MCF 10A (cell line): Measurements from ENCODE around the gene EID2B. TPM values are rescaled to one million over a fixed set of nuclear protein-coding genes. Genes with fewer than 3 reads are reported as not detected.

Source experiments
- BruUV-seq: library from RNA; stranded (reverse); fragments of 400-500 nt; replicated peaks from 2 replicates; lab custom pipeline; 2021; lab: Mats Ljungman, UMichigan
- CTCF ChIA-PET: fragments of 300-600 bp; sonication (Branson Sonifier 250); formaldehyde crosslinking; extraction: SDS; loops from one replicate; lab custom pipeline; 2021; ENCODE audit warnings: antibody characterized with exemption, inconsistent platforms; lab: Yijun Ruan, JAX
- POLR2A ChIA-PET: fragments of 300-600, 350-650 bp; sonication (Branson Sonifier 250); formaldehyde crosslinking; extraction: SDS; loops from one replicate; lab custom pipeline; 2020; ENCODE audit warnings: antibody characterized with exemption, inconsistent platforms; lab: Yijun Ruan, JAX
- DNase-seq: peaks from one replicate; pipeline ENCODE4 v3.0.0-alpha.2; 2018; ENCODE audit not compliant: unreplicated experiment
- H3K27ac Mint-ChIP-seq: one replicate; pipeline ENCODE4 v1.8.0; 2022; ENCODE audit warnings: mild to moderate bottlenecking, low read depth, mixed read lengths; ENCODE audit not compliant: unreplicated experiment
- H3K27me3 Mint-ChIP-seq: one replicate; pipeline ENCODE4 v1.8.0; 2022; ENCODE audit warnings: mixed read lengths; ENCODE audit not compliant: insufficient read depth, unreplicated experiment
- H3K36me3 Mint-ChIP-seq: one replicate; pipeline ENCODE4 v1.8.0; 2022; ENCODE audit warnings: mild to moderate bottlenecking, moderate library complexity, mixed read lengths; ENCODE audit not compliant: insufficient read depth, unreplicated experiment
- H3K4me1 Mint-ChIP-seq: one replicate; pipeline ENCODE4 v1.8.0; 2022; ENCODE audit warnings: mixed read lengths; ENCODE audit not compliant: insufficient read depth, unreplicated experiment
- H3K4me3 Mint-ChIP-seq: one replicate; pipeline ENCODE4 v1.8.0; 2022; ENCODE audit warnings: mild to moderate bottlenecking, moderate library complexity, mixed read lengths; ENCODE audit not compliant: unreplicated experiment
- H3K9me3 Mint-ChIP-seq: one replicate; pipeline ENCODE4 v1.8.0; 2022; ENCODE audit warnings: mixed read lengths; ENCODE audit not compliant: unreplicated experiment
- CTCF ChIP-seq: fragments of 200-600 bp; IDR thresholded peaks from one replicate; pipeline ENCODE4 v1.8.0; 2022; ENCODE audit warnings: antibody characterized with exemption, mild to moderate bottlenecking; ENCODE audit not compliant: unreplicated experiment
- intact Hi-C: fragments of 100-400 bp; cut with micrococcal nuclease; formaldehyde crosslinking; loops from 2 replicates; pipeline ENCODE4 v1.14.1; 2022
- total RNA-seq: library from RNA; stranded (reverse); gene quantifications from 2 replicates; pipeline ENCODE4 v1.2.3, GENCODE V29; 2022

The EID2B gene
- total RNA-seq, 1 experiment from 2014 or later, result 2.0 TPM

GRCh38 chr19:39506944-39507714 lies 25.5 kb downstream of the EID2B start:
- peak; percentile 27 for DNase-seq
- CTCF ChIA-PET, result no interaction called here

DNA sequence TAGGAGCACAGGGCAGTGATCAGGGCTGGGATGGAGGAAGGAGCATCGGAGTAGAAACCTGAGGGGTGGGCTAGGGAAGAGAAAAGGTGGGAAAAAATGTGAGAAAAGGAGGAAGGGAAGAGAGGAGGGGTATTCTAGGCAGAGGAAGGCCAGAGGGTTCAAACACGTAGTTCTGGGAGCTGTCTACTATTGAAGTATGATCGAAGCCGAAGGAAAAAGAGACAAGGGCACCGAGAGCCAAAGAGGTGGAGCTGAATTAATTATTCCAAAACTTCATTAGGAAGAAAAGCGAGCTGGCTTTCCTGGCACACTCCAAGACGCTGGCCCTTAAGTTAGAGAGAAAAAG lies 26.1 kb downstream of the EID2B start:
- Mint-ChIP-seq H3K27ac (no peak overlapping the region), H3K4me3 (peak overlapping the region; percentile 71), H3K36me3 (no peaks in the 10 kb centered on the region), H3K9me3 (no peaks in the 10 kb centered on the region), H3K4me1 (no peaks in the 10 kb centered on the region), H3K27me3 (peaks cover 33% of the 10 kb centered on the region)
- intact Hi-C loops, result no loop called here
- POLR2A ChIA-PET, result no interaction called here
- no peak for TF ChIP-seq CTCF
- BruUV-seq, result no TSS peak
- CTCF ChIA-PET, result interaction anchor here (0.6 kb wide), 1 partner anchor 62 kb away, joined by 3 read pairs; no protein-coding TSS in a partner anchor
- no peak for DNase-seq

More at GRCh38 chr19:39506944-39507714, 25.5 kb downstream of the EID2B start:
- intact Hi-C loops, result no loop called here
- no peaks in the 10 kb centered on the region for H3K36me3 Mint-ChIP-seq
- H3K27me3 Mint-ChIP-seq, result peaks cover 33% of the 10 kb centered on the region
- no peak overlapping the region for H3K27ac Mint-ChIP-seq
- no peaks in the 10 kb centered on the region for H3K9me3 Mint-ChIP-seq
- BruUV-seq, result no TSS peak
- POLR2A ChIA-PET, result no interaction called here
- H3K4me1 Mint-ChIP-seq, result no peaks in the 10 kb centered on the region
- H3K4me3 Mint-ChIP-seq, result peak overlapping the region; percentile 71
- no peak for TF ChIP-seq CTCF

GRCh38 chr19:39502640-39503417 lies 29.8 kb downstream of the EID2B start:
- Mint-ChIP-seq H3K9me3 (no peaks in the 10 kb centered on the region), H3K4me1 (peaks cover 7% of the 10 kb centered on the region), H3K36me3 (no peaks in the 10 kb centered on the region), H3K27ac (no peak overlapping the region), H3K4me3 (no peak overlapping the region), H3K27me3 (peaks cover 56% of the 10 kb centered on the region)
- TF ChIP-seq CTCF, result peak; percentile 77
- CTCF ChIA-PET, result interaction anchor here (0.5 to 1.1 kb wide), 10 partner anchors 8 to 64 kb away, joined by 3 to 6 read pairs (median 3); partner anchors contain the start of gene EID2B
- POLR2A ChIA-PET, result interaction anchor here (0.9 kb wide), 1 partner anchor 62 kb away, joined by 4 read pairs; no protein-coding TSS in a partner anchor
- BruUV-seq, result no TSS peak
- intact Hi-C loops, result no loop called here
- DNase-seq, result peak; percentile 69

GRCh38 chr19:39501340-39501739 lies 31.3 kb downstream of the EID2B start:
- peaks cover 45% of the 10 kb centered on the region for H3K27me3 Mint-ChIP-seq
- peaks cover 7% of the 10 kb centered on the region for H3K4me1 Mint-ChIP-seq
- H3K4me3 Mint-ChIP-seq, result no peak overlapping the region
- CTCF ChIA-PET, result interaction anchor here (1.0 to 2.8 kb wide), 3 partner anchors 33 to 61 kb away, joined by 3 to 11 read pairs (median 3); no protein-coding TSS in a partner anchor
- H3K36me3 Mint-ChIP-seq, result no peaks in the 10 kb centered on the region
- DNase-seq, result no peak
- H3K27ac Mint-ChIP-seq, result no peak overlapping the region
- TF ChIP-seq CTCF, result no peak
- BruUV-seq, result no TSS peak
- intact Hi-C loops, result no loop called here
- POLR2A ChIA-PET, result interaction anchor here (0.7 kb wide), 1 partner anchor 1215 kb away, joined by 3 read pairs; the partner anchor contains the start of genes COQ8B and ITPKC
- no peaks in the 10 kb centered on the region for H3K9me3 Mint-ChIP-seq
